Thyroid gland (tissue), 4 donors: ENCODE measurements around the gene RGL3. TPM values are rescaled to one million over a fixed set of nuclear protein-coding genes. Genes with fewer than 3 reads are reported as not detected.
A peak's percentile ranks its signal among the peaks of the same experiment; 100 is the strongest.
"Not testable (repeated sequence)": the region's sequence is repeated elsewhere in the genome, so short reads cannot be mapped to it uniquely, and the experiment has no call there.

ENCODE experiments used
- DNase-seq, 2 donors: peaks; one replicate each; pipeline ENCODE4 v3.0.0-alpha.2; 2019
- H3K27ac ChIP-seq, 3 donors: fragments of 200-600 bp; sonication (generic); 1 replicate in 2 of 3; 2 replicates in 1 of 3; pipeline ENCODE4 v1.5.1; 2016 to 2019; ENCODE audit warnings: mild to moderate bottlenecking in 1 of 3, moderate library complexity in 1 of 3
- H3K27me3 ChIP-seq: fragments of 200-600 bp; sonication (generic); one replicate; pipeline ENCODE4 v1.5.1; 2019
- H3K36me3 ChIP-seq, 2 donors: fragments of 200-600 bp; sonication (generic); one replicate each; pipeline ENCODE4 v1.5.1; 2016 to 2019
- H3K4me1 ChIP-seq, 2 donors: fragments of 200-600 bp; sonication (generic); one replicate each; pipeline ENCODE4 v1.5.1; 2017 to 2019
- H3K4me3 ChIP-seq, 3 donors: fragments of 200-600 bp; sonication (generic); replicated peaks in 1 of 3; 1 replicate in 2 of 3; 2 replicates in 1 of 3; pipeline ENCODE4 v1.5.1; 2016; ENCODE audit warnings: mild to moderate bottlenecking in 1 of 3
- H3K9me3 ChIP-seq: fragments of 200-600 bp; sonication (generic); one replicate; pipeline ENCODE4 v1.5.1; 2017
- POLR2A ChIP-seq, 2 donors: fragments of 450-650 bp; IDR thresholded peaks; one replicate each; pipeline ENCODE4 v1.6.1; 2017; ENCODE audit warnings: antibody characterized with exemption in 2 of 2, mild to moderate bottlenecking in 2 of 2, moderate library complexity in 1 of 2
- WGBS, 2 donors: methylation state at CpG; one replicate each; pipeline ENCODE4 v1.1.5; 2017; 5-methylcytosine and 5-hydroxymethylcytosine counted together
- intact Hi-C: fragments of 100-400 bp; cut with DNase I; formaldehyde crosslinking; loops from one replicate; pipeline ENCODE4 v1.15.1; 2023
- total RNA-seq, 4 donors: library from RNA; depleted of rRNA; stranded (reverse); fragments of >200 nt; gene quantifications; one replicate each; pipeline ENCODE4 v1.2.3, GENCODE V29; 2016
- TF ChIP-seq, protein P1 (sequence below), 6 experiments: fragments of 200-600 bp in 3 of 6; fragments of 450-650 bp in 3 of 6; sonication (generic) in 3 of 6; IDR thresholded peaks; one replicate each; pipeline ENCODE4 v1.5.1; 2016 to 2019; ENCODE audit warnings: antibody characterized with exemption in 6 of 6, mild to moderate bottlenecking in 2 of 6, inconsistent platforms in 1 of 6, moderate library complexity in 1 of 6

The RGL3 gene
- total RNA-seq, 4 donors from 2014 or later = 63.4 to 136 (median 101) TPM

DNA sequence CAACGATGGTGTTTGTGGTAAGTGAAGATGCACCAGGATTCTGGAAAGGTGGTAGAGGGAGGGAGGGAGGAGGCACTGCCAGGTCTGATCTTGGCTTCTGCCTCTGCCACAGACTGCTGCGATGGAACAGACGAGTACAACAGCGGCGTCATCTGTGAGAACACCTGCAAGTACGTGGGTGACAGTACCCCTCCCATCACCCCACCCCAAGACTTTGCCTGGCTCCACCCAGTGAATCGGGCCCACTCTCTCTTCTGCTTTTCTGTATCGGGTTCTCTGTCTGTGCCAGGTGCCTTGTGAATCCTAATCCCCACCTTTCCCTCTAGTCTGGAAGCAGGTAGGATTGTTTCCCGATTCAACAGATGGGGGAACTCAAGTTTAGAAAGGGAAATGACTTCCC is 18.8 kb upstream of the RGL3 start:
- TF ChIP-seq, protein P1, sequence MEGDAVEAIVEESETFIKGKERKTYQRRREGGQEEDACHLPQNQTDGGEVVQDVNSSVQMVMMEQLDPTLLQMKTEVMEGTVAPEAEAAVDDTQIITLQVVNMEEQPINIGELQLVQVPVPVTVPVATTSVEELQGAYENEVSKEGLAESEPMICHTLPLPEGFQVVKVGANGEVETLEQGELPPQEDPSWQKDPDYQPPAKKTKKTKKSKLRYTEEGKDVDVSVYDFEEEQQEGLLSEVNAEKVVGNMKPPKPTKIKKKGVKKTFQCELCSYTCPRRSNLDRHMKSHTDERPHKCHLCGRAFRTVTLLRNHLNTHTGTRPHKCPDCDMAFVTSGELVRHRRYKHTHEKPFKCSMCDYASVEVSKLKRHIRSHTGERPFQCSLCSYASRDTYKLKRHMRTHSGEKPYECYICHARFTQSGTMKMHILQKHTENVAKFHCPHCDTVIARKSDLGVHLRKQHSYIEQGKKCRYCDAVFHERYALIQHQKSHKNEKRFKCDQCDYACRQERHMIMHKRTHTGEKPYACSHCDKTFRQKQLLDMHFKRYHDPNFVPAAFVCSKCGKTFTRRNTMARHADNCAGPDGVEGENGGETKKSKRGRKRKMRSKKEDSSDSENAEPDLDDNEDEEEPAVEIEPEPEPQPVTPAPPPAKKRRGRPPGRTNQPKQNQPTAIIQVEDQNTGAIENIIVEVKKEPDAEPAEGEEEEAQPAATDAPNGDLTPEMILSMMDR (IDR thresholded peaks at IDR 0.05) = no peak
- TF ChIP-seq POLR2A (IDR thresholded peaks at IDR 0.05) = no peak
- DNase-seq = no peak
- intact Hi-C loops = loop anchor here (5.0 kb wide), 1 partner anchor 56 kb away; the partner anchor contains the start of gene EPOR
- H3K36me3 ChIP-seq = peaks cover 34 to 49% of the 10 kb centered on the region in 2 donors
- 86 to 89% methylated on average over 7 to 9 of the region's 9 CpGs for WGBS, 2 donors
- no peak overlapping the region for H3K4me3 ChIP-seq
- H3K4me1 ChIP-seq = peaks cover 15 to 16% of the 10 kb centered on the region in 2 donors
- no peaks in the 10 kb centered on the region for H3K9me3 ChIP-seq
- no peaks in the 10 kb centered on the region for H3K27me3 ChIP-seq
- H3K27ac ChIP-seq = no peak overlapping the region

DNA sequence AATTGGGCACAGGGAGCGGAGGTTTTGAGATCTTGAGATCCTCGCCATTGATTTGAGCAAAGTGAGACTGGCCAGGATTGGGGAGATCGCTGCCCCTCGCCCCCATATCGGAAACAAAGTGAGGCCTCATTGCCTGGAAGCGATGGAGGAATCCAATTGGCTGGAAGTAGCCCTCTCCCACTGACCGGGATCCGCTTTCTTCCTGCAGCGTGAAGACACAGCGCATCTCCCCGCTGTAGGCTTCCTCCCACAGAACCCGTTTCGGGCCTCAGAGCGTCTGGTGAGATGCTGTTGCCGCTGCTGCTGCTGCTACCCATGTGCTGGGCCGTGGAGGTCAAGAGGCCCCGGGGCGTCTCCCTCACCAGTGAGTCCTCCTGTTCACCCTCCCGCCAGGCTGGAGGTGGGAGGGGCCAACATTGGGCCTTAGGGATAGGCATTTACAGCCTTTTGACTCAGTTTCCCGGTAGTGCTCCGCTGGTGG is 16.8 kb upstream of the RGL3 start:
- WGBS, 2 donors = 10 to 21% methylated on average over 4 to 8 of the region's 21 CpGs
- no peak for DNase-seq
- Histone ChIP-seq H3K27ac (peak overlapping the region in 2 of 3 donors; percentile 49 to 56), H3K4me1 (peaks cover 15 to 16% of the 10 kb centered on the region in 2 donors), H3K4me3 (peak overlapping the region; percentile 15 to 60 (median 51)), H3K36me3 (peaks cover 20 to 30% of the 10 kb centered on the region in 2 donors), H3K27me3 (no peaks in the 10 kb centered on the region), H3K9me3 (no peaks in the 10 kb centered on the region)
- TF ChIP-seq, protein P1 (IDR thresholded peaks at IDR 0.05) = no peak
- TF ChIP-seq POLR2A (IDR thresholded peaks at IDR 0.05) = no peak
- intact Hi-C loops = loop anchor here (5.0 kb wide), 1 partner anchor 54 kb away; the partner anchor contains the start of gene EPOR

GRCh38 chr19:11435057-11435832 is 16.1 kb upstream of the RGL3 start, which contains the start of the genes ODAD3 and PRKCSH:
Gene ODAD3, minus strand, starts transcription at chr19:11435121. Its CDS starts 105 bp downstream, at chr19:11435016.
Gene PRKCSH, plus strand, starts transcription at chr19:11435635. Its CDS starts 483 bp downstream, at chr19:11436118.
- Histone ChIP-seq H3K27ac (peak within 1 kb of the TSS; percentile 16 to 80 (median 56)), H3K4me1 (peaks cover 15 to 16% of the 10 kb centered on the region in 2 donors), H3K4me3 (peak within 1 kb of the TSS; percentile 15 to 60 (median 51)), H3K9me3 (no peaks in the 10 kb centered on the region), H3K36me3 (peaks cover 19 to 24% of the 10 kb centered on the region in 2 donors), H3K27me3 (no peaks in the 10 kb centered on the region)
- WGBS, 2 donors = 0 to 1% methylated on average over 25 to 30 of the region's 53 CpGs
- DNase-seq = peak; percentile 100
- intact Hi-C loops = loop anchor here (5.0 kb wide), 1 partner anchor 53 kb away; the partner anchor contains the start of gene EPOR
- peak in 1 of 2 donors; percentile 66 for TF ChIP-seq POLR2A (IDR thresholded peaks at IDR 0.05)
- TF ChIP-seq, protein P1 (IDR thresholded peaks at IDR 0.05) = peak; percentile 75 to 99 (median 96)

DNA sequence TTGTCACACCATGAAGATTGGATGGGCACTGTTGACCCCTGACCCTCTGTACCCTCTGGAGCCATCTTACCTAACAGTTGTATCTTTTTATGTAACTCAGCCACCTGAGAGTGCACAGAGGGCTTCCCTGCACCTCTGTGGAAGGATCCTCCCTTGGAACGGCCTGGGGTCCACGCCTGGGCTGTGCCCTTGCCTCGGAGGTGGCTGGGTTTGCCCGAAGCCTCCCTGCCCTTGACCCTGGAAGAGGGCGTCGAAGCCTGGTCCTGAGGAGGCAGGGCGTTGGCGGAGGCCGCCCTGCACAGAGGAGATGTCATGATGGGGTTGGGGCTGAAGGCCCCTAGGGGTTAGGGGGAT is 15.6 kb upstream of the RGL3 start:
- no peaks in the 10 kb centered on the region for H3K27me3 ChIP-seq
- intact Hi-C loops = loop anchor here (5.0 kb wide), 1 partner anchor 52 kb away; the partner anchor contains the start of gene EPOR
- H3K9me3 ChIP-seq = no peaks in the 10 kb centered on the region
- DNase-seq = no peak
- TF ChIP-seq POLR2A (IDR thresholded peaks at IDR 0.05) = no peak
- TF ChIP-seq, protein P1 (IDR thresholded peaks at IDR 0.05) = no peak
- H3K4me3 ChIP-seq = no peak overlapping the region
- H3K4me1 ChIP-seq = peaks cover 15 to 16% of the 10 kb centered on the region in 2 donors
- peak overlapping the region; percentile 16 to 80 (median 56) for H3K27ac ChIP-seq
- H3K36me3 ChIP-seq = peaks cover 19 to 20% of the 10 kb centered on the region in 2 donors
- 20% methylated on average over 1 of the region's 9 CpGs; no CpG with 5 or more reads in 1 of the 2 donors for WGBS, 2 donors

- H3K4me3 ChIP-seq, H3K27ac ChIP-seq, H3K27me3 ChIP-seq, DNase-seq, H3K9me3 ChIP-seq, intact Hi-C loops: not testable (repeated sequence)
- 97% methylated on average over 3 of the region's 3 CpGs for WGBS, 2 donors
- Histone ChIP-seq H3K4me1 (peaks cover 15 to 16% of the 10 kb centered on the region in 2 donors), H3K36me3 (peaks cover 12 to 13% of the 10 kb centered on the region in 2 donors)
Measured at GRCh38 chr19:11433526-11433925, 14.4 kb upstream of the RGL3 start.
